Fibroblast of pulmonary artery (primary cell): ENCODE data around the gene GPR61.

ENCODE experiments used
- DNase-seq: peaks from one replicate; pipeline ENCODE4 v3.0.0-alpha.2; 2010; ENCODE audit warnings: low read depth
- H3K4me3 ChIP-seq: replicated peaks from 2 replicates; pipeline ENCODE4 v1.5.1; 2011; ENCODE audit warnings: low read depth, mild to moderate bottlenecking, control low read depth, low read length, moderate library complexity
- TF ChIP-seq, protein P1 (sequence below): IDR thresholded peaks from 2 replicates; pipeline ENCODE4 v1.5.1; 2011; ENCODE audit warnings: mild to moderate bottlenecking, control low read depth, low read length, inconsistent platforms; ENCODE audit errors: missing control alignments

The GPR61 gene

DNA sequence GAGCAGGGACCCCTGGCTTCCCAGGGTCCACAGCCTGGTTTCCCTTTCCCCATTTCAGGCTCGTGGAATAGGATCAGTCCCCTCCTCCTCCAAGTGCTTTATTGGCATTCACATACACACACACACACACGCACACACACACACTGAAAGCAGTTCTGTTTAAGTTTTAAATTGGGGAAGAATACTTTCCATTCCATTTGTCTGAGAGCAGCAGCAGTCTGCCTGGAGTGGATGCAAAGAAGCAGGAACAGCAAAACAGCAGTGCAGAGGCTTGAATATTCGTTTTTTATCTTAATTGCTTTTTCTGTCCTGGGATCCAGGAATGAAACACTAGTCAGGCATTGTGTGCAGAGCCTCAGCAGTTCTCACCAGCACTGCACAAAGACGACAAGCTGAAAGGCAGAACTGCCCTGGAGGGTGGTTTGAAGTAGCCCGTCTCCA lies 38.7 kb upstream of the GPR61 start:
- peak; percentile 35 for DNase-seq
- no peak overlapping the region for H3K4me3 ChIP-seq
- TF ChIP-seq, protein P1, sequence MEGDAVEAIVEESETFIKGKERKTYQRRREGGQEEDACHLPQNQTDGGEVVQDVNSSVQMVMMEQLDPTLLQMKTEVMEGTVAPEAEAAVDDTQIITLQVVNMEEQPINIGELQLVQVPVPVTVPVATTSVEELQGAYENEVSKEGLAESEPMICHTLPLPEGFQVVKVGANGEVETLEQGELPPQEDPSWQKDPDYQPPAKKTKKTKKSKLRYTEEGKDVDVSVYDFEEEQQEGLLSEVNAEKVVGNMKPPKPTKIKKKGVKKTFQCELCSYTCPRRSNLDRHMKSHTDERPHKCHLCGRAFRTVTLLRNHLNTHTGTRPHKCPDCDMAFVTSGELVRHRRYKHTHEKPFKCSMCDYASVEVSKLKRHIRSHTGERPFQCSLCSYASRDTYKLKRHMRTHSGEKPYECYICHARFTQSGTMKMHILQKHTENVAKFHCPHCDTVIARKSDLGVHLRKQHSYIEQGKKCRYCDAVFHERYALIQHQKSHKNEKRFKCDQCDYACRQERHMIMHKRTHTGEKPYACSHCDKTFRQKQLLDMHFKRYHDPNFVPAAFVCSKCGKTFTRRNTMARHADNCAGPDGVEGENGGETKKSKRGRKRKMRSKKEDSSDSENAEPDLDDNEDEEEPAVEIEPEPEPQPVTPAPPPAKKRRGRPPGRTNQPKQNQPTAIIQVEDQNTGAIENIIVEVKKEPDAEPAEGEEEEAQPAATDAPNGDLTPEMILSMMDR: no peak

DNA sequence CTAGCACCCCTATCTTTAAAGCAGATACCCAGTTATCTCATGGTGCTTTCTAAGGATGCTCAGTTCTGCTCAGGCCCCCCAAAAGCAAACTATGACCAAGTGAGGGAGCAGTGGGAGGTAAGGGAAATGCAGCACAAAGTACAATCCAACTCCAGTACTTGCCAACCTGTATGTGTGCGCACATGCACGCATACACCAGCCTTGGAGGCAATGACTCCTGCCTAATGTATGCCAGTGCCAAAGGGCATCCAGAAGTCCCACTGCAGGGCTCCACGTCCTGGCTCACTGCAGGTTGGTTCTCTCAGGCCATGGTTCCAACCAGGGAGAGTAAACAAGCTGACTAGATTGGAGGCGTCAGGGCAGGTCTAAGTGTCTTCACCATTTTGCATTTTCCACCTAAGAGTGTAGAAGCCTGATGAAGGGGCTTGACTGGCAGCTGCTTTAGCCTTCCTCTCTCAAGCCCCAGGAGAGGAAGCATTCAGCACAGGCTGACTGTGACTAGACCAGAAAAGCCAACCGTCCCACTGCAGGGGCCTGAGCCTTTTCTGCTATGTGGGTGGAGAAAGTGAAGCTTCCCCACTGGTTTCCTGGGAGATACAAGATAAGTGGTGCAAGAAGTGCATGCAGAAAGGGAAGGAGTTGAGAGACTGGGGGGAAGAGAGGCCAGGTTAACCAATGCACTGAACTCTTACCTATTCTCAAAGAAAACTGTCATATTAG lies 37.9 kb upstream of the GPR61 start:
- H3K4me3 ChIP-seq: no peak overlapping the region
- no peak for DNase-seq
- TF ChIP-seq, protein P1: no peak

DNA sequence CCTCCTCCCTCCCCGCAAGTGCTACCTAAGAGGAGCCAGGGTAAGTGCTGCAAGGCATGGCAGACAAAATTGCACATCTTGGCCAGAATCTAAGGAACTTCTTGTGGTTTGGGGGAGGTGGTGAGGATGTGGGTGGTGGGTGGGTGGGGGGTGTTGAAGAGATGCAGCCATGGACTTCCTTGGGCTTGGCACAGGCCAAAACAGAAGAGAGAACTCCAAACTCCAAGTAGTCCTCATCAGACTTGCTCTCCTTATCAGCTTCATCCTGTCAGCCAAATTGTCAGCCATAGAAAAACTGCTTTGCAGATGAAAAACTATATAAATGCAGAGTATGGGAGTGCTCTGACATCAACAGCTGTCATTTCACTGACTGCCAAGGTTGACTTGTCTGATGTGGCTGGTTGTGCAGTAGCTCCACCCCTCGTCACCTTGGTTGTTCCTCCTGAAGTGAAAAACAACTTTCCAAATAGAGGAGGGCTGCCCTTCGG lies 37.3 kb upstream of the GPR61 start:
- DNase-seq: no peak
- TF ChIP-seq, protein P1: no peak
- no peak overlapping the region for H3K4me3 ChIP-seq

DNA sequence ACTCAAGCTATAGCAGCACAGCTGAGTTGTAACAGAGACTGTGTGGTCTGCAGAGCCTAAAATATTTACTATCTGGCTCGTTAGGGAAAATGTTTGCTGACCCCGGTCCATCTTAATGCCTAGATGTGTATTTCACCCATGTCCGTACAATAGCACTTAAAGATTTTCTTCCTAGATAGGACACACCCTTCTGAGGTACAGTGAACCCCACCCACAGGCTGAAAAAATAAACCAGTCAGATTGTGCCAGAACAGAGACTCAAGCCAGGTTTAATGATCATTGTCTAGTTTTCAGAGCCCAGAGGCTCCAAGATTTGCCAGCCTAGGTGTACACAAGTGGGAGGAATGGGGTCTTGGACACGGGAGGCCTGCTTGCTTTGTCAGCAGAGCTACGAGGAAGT lies 35.7 kb upstream of the GPR61 start:
- DNase-seq: no peak
- TF ChIP-seq, protein P1: no peak
- no peak overlapping the region for H3K4me3 ChIP-seq

DNA sequence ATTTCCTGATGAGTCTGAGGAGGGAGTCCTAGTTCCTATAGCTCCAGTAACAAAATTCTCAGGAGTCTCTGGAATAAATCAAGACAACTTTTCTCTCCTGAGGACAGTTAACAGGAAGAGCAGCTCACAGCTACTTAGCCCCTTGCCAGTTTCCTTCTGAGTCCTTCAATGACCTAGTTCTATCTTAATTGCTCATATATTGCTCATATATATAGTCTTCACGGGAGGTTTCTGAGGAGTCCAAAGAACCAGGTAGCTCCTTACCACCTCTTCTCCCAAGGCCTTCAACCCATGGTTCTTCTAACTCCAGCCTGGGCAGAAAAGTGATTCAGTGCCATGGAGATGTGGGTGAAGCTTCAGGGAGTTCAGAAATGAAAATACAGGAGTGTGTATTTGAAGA lies 34.7 kb upstream of the GPR61 start:
- H3K4me3 ChIP-seq: no peak overlapping the region
- TF ChIP-seq, protein P1: no peak
- no peak for DNase-seq

DNA sequence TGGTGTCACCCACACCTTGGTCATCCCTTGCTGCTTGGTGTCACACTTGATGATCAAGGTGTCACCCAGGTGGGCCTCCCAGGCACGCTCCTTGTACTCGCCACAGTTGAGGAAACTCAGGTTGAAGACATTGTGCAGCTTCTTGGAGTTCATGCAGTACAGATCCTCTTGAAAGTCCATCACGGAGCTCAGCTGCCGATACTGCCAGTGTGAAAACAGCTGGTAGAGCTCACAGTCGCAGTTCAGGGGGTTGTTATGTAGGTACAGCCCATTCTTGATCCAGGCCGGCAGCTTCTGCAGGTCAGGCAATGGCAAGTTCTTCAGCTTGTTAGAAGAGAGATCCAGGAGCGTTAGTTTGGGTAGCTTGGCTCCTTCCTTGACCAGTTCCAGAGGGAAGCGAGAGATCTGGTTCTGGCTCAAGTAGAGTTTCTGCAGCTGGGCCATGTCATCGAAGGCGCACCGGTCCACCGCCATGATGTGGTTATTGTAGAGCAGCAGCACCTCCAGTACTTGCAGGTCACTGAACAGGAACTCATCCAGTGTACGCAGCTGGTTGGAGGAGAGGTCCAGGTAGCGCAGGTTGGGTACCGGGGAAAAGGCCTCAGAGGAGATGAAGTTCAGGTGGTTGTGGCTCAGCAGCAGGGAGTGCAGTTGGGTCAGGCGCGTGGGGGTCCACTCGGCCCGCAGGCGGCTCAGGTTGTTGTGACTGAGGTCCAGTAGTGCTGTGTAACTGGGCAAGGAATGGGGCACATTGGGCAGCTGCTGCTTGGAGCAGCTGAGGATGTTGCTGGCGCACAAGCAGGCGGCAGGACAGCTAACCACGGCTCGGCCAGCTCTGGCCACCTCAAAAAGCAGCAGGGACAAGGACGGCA lies 31.4 kb upstream of the GPR61 start:
- TF ChIP-seq, protein P1: no peak
- H3K4me3 ChIP-seq: no peak overlapping the region
- no peak for DNase-seq
